ENCODE results near the gene KCNH2. TPM values are rescaled to one million over a fixed set of nuclear protein-coding genes. Genes with fewer than 3 reads are reported as not detected.

Gene KCNH2
- total RNA-seq, 1 experiment from 2014 or later, result 1.5 TPM

- intact Hi-C loops (cut with micrococcal nuclease; ENCODE audit: unreplicated experiment), result no loop called here
- TF ChIP-seq CTCF (conservative IDR thresholded peaks at IDR 0.05; ENCODE audit: low read depth, low read length) (no peak), EZH2 (IDR thresholded peaks at IDR 0.05; ENCODE audit: borderline replicate concordance, low read depth, low read length, poor library complexity, severe bottlenecking) (no peak)
- H3K27ac ChIP-seq (ENCODE audit: low read depth, low read length, poor library complexity, severe bottlenecking), result no peak overlapping the region
- H3K4me3 ChIP-seq (ENCODE audit: low read depth, low read length, poor library complexity, severe bottlenecking), result no peak overlapping the region
- DNase-seq (ENCODE audit: low spot score), result no peak
- BruUV-seq (replicated peaks), result no TSS peak
- no peaks in the 10 kb centered on the region for H3K9me3 ChIP-seq (ENCODE audit: low read depth, low read length, poor library complexity, severe bottlenecking)
- H3K27me3 ChIP-seq (replicated peaks; ENCODE audit: insufficient read depth, low read depth, low read length, poor library complexity), result no peaks in the 10 kb centered on the region
- peaks cover 9% of the 10 kb centered on the region for H3K4me1 ChIP-seq (ENCODE audit: insufficient read depth, low read length, poor library complexity, severe bottlenecking)
- ChIA-PET POLR2A (ENCODE audit: low non-redundant PET) (no interaction called here), CTCF (no interaction called here)
- H3K36me3 ChIP-seq (ENCODE audit: insufficient read depth, low read length, poor library complexity, severe bottlenecking), result no peaks in the 10 kb centered on the region
Observed at GRCh38 chr7:150949564-150949963, 28.6 kb downstream of the KCNH2 start.

- DNase-seq (ENCODE audit: low spot score), result no peak
- Histone ChIP-seq H3K27ac (ENCODE audit: low read depth, low read length, poor library complexity, severe bottlenecking) (no peak overlapping the region), H3K4me1 (ENCODE audit: insufficient read depth, low read length, poor library complexity, severe bottlenecking) (peaks cover 9% of the 10 kb centered on the region), H3K36me3 (ENCODE audit: insufficient read depth, low read length, poor library complexity, severe bottlenecking) (no peaks in the 10 kb centered on the region), H3K9me3 (ENCODE audit: low read depth, low read length, poor library complexity, severe bottlenecking) (no peaks in the 10 kb centered on the region), H3K27me3 (replicated peaks; ENCODE audit: insufficient read depth, low read depth, low read length, poor library complexity) (no peaks in the 10 kb centered on the region), H3K4me3 (ENCODE audit: low read depth, low read length, poor library complexity, severe bottlenecking) (no peak overlapping the region)
- no peak for TF ChIP-seq EZH2 (IDR thresholded peaks at IDR 0.05; ENCODE audit: borderline replicate concordance, low read depth, low read length, poor library complexity, severe bottlenecking)
- TF ChIP-seq CTCF (conservative IDR thresholded peaks at IDR 0.05; ENCODE audit: low read depth, low read length), result no peak
- no TSS peak for BruUV-seq (replicated peaks)
- intact Hi-C loops (cut with micrococcal nuclease; ENCODE audit: unreplicated experiment), result no loop called here
- ChIA-PET POLR2A (ENCODE audit: low non-redundant PET) (no interaction called here), CTCF (no interaction called here)
Observed at GRCh38 chr7:150948791-150949251, 29.3 kb downstream of the KCNH2 start.

GRCh38 chr7:150947761-150948651, 30.1 kb downstream of the KCNH2 start:
- Histone ChIP-seq H3K4me1 (ENCODE audit: insufficient read depth, low read length, poor library complexity, severe bottlenecking) (peaks cover 9% of the 10 kb centered on the region), H3K27ac (ENCODE audit: low read depth, low read length, poor library complexity, severe bottlenecking) (no peak overlapping the region)

More at GRCh38 chr7:150947761-150948651, 30.1 kb downstream of the KCNH2 start:
- TF ChIP-seq EZH2 (IDR thresholded peaks at IDR 0.05; ENCODE audit: borderline replicate concordance, low read depth, low read length, poor library complexity, severe bottlenecking) (no peak), CTCF (conservative IDR thresholded peaks at IDR 0.05; ENCODE audit: low read depth, low read length) (no peak)
- POLR2A ChIA-PET (ENCODE audit: low non-redundant PET), result interaction anchor here (0.6 kb wide), 1 partner anchor 76 kb away, joined by 5 read pairs; the partner anchor contains the start of gene ATG9B
- intact Hi-C loops (cut with micrococcal nuclease; ENCODE audit: unreplicated experiment), result no loop called here
- no peak overlapping the region for H3K4me3 ChIP-seq (ENCODE audit: low read depth, low read length, poor library complexity, severe bottlenecking)
- H3K9me3 ChIP-seq (ENCODE audit: low read depth, low read length, poor library complexity, severe bottlenecking), result no peaks in the 10 kb centered on the region
- no peak for DNase-seq (ENCODE audit: low spot score)
- no peaks in the 10 kb centered on the region for H3K36me3 ChIP-seq (ENCODE audit: insufficient read depth, low read length, poor library complexity, severe bottlenecking)
- CTCF ChIA-PET, result no interaction called here
- BruUV-seq (replicated peaks), result no TSS peak
- no peaks in the 10 kb centered on the region for H3K27me3 ChIP-seq (replicated peaks; ENCODE audit: insufficient read depth, low read depth, low read length, poor library complexity)
